Activated CD4-positive, alpha-beta T cell treated with anti-CD3 and anti-CD28 coated beads for 36 hours (primary cell): ENCODE results near the gene RINL. TPM values are rescaled to one million over a fixed set of nuclear protein-coding genes. Genes with fewer than 3 reads are reported as not detected.
A peak's percentile ranks its signal among the peaks of the same experiment; 100 is the strongest.

Source experiments
- ATAC-seq: fragments of 200-7000 bp; cut with Tn5 transposase; one replicate; pipeline ENCODE4 v1.10.0; 2021; ENCODE audit warnings: mild to moderate bottlenecking, moderate library complexity
- CTCF ChIA-PET: fragments of 350-600 bp; sonication (Branson Sonifier 250); formaldehyde crosslinking; loops from one replicate; lab custom pipeline; 2021; ENCODE audit warnings: antibody characterized with exemption; lab: Charles Lee
- POLR2A ChIA-PET: fragments of 350-600 bp; sonication (Branson Sonifier 250); formaldehyde crosslinking; loops from one replicate; lab custom pipeline; 2021; ENCODE audit warnings: antibody characterized with exemption, inconsistent platforms; lab: Charles Lee
- DNase-seq: peaks from one replicate; pipeline ENCODE4 v3.0.0-alpha.2; 2020
- H3K27ac Mint-ChIP-seq: one replicate; pipeline ENCODE4 v1.8.0; 2021; ENCODE audit warnings: mixed read lengths
- H3K27me3 Mint-ChIP-seq: one replicate; pipeline ENCODE4 v1.8.0; 2021; ENCODE audit warnings: mixed read lengths
- H3K36me3 Mint-ChIP-seq: one replicate; pipeline ENCODE4 v1.8.0; 2021; ENCODE audit warnings: low read depth, mixed read lengths
- H3K4me1 Mint-ChIP-seq: one replicate; pipeline ENCODE4 v1.8.0; 2021; ENCODE audit warnings: mixed read lengths
- H3K4me3 Mint-ChIP-seq: one replicate; pipeline ENCODE4 v1.8.0; 2021; ENCODE audit warnings: mild to moderate bottlenecking, moderate library complexity, mixed read lengths
- H3K9me3 Mint-ChIP-seq: one replicate; pipeline ENCODE4 v1.8.0; 2021; ENCODE audit warnings: low read depth, mixed read lengths
- intact Hi-C, 2 experiments: fragments of 100-400 bp; cut with DNase I in 1 of 2; cut with micrococcal nuclease in 1 of 2; formaldehyde crosslinking; loops; one replicate each; pipeline versions ENCODE4 v1.14.2 to v1.15.1; 2022 to 2024; cut with DNase I, micrococcal nuclease
- total RNA-seq, 2 experiments: library from RNA; stranded (reverse); gene quantifications; one replicate each; pipeline ENCODE4 v1.2.3, GENCODE V29; 2021

Gene RINL
- total RNA-seq, 2 experiments from 2014 or later, result 85.8 to 90.3 TPM

GRCh38 chr19:38915329-38916321, 37.5 kb upstream of the RINL start:
- POLR2A ChIA-PET, result no interaction called here
- DNase-seq (no peak), ATAC-seq (no peak)
- Mint-ChIP-seq H3K27me3 (no peaks in the 10 kb centered on the region), H3K4me3 (no peak overlapping the region), H3K4me1 (peaks cover 7% of the 10 kb centered on the region), H3K27ac (no peak overlapping the region), H3K9me3 (no peaks in the 10 kb centered on the region), H3K36me3 (peaks cover 6% of the 10 kb centered on the region)
- intact Hi-C loops, result no loop called here
- CTCF ChIA-PET, result interaction anchor here (1.9 kb wide), 1 partner anchor 15 kb away, joined by 5 read pairs; the partner anchor contains the start of genes MRPS12 and SARS2

- DNase-seq (no peak), ATAC-seq (no peak)
- ChIA-PET CTCF (interaction anchor here (1.9 kb wide), 1 partner anchor 17 kb away, joined by 5 read pairs; the partner anchor contains the start of genes MRPS12 and SARS2), POLR2A (no interaction called here)
- no peak overlapping the region for H3K27ac Mint-ChIP-seq
- no peaks in the 10 kb centered on the region for H3K9me3 Mint-ChIP-seq
- H3K4me1 Mint-ChIP-seq, result peaks cover 9% of the 10 kb centered on the region
- intact Hi-C loops, result no loop called here
- peaks cover 10% of the 10 kb centered on the region for H3K36me3 Mint-ChIP-seq
- H3K4me3 Mint-ChIP-seq, result no peak overlapping the region
- no peaks in the 10 kb centered on the region for H3K27me3 Mint-ChIP-seq
Measured at GRCh38 chr19:38913958-38914357, 35.9 kb upstream of the RINL start.

- H3K27me3 Mint-ChIP-seq, result no peaks in the 10 kb centered on the region
- DNase-seq (no peak), ATAC-seq (peak; percentile 28)
- ChIA-PET CTCF (no interaction called here), POLR2A (interaction anchor here (0.5 to 0.6 kb wide), 2 partner anchors 13 to 482 kb away, joined by 3 to 5 read pairs; no protein-coding TSS in a partner anchor)
- intact Hi-C loops, result no loop called here
- H3K4me3 Mint-ChIP-seq, result no peak overlapping the region
- peaks cover 13% of the 10 kb centered on the region for H3K4me1 Mint-ChIP-seq
- H3K36me3 Mint-ChIP-seq, result peaks cover 17% of the 10 kb centered on the region
- no peaks in the 10 kb centered on the region for H3K9me3 Mint-ChIP-seq
- no peak overlapping the region for H3K27ac Mint-ChIP-seq
Measured at GRCh38 chr19:38912600-38913514, 34.8 kb upstream of the RINL start.

- intact Hi-C loops, result no loop called here
- no peak for DNase-seq
- peaks cover 13% of the 10 kb centered on the region for H3K4me1 Mint-ChIP-seq
- no peaks in the 10 kb centered on the region for H3K9me3 Mint-ChIP-seq
- H3K27me3 Mint-ChIP-seq, result no peaks in the 10 kb centered on the region
- POLR2A ChIA-PET, result no interaction called here
- CTCF ChIA-PET, result no interaction called here
- H3K4me3 Mint-ChIP-seq, result no peak overlapping the region
- H3K36me3 Mint-ChIP-seq, result peaks cover 27% of the 10 kb centered on the region
- no peak overlapping the region for H3K27ac Mint-ChIP-seq
- ATAC-seq, result no peak
Measured at GRCh38 chr19:38911388-38912001, 33.4 kb upstream of the RINL start.

- H3K27ac Mint-ChIP-seq, result no peak overlapping the region
- no peak for ATAC-seq
- no peak overlapping the region for H3K4me3 Mint-ChIP-seq
- peaks cover 28% of the 10 kb centered on the region for H3K36me3 Mint-ChIP-seq
- POLR2A ChIA-PET, result no interaction called here
- CTCF ChIA-PET, result no interaction called here
- no peaks in the 10 kb centered on the region for H3K9me3 Mint-ChIP-seq
- no peaks in the 10 kb centered on the region for H3K27me3 Mint-ChIP-seq
- no peak for DNase-seq
- intact Hi-C loops, result no loop called here
- peaks cover 13% of the 10 kb centered on the region for H3K4me1 Mint-ChIP-seq
Measured at GRCh38 chr19:38910488-38910887, 32.4 kb upstream of the RINL start.

GRCh38 chr19:38908911-38909310, 30.8 kb upstream of the RINL start:
- POLR2A ChIA-PET, result no interaction called here
- H3K4me3 Mint-ChIP-seq, result no peak overlapping the region

GRCh38 chr19:38907670-38908069, 29.6 kb upstream of the RINL start:
- peaks cover 21% of the 10 kb centered on the region for H3K4me1 Mint-ChIP-seq
- ATAC-seq (no peak), DNase-seq (no peak)
- ChIA-PET CTCF (interaction anchor here (0.7 to 2.1 kb wide), 2 partner anchors 23 to 49 kb away, joined by 4 to 8 read pairs; partner anchors contain the start of genes MRPS12 and SARS2), POLR2A (no interaction called here)
- no peaks in the 10 kb centered on the region for H3K27me3 Mint-ChIP-seq
- H3K27ac Mint-ChIP-seq, result no peak overlapping the region
- no peaks in the 10 kb centered on the region for H3K9me3 Mint-ChIP-seq
- H3K36me3 Mint-ChIP-seq, result peaks cover 43% of the 10 kb centered on the region
- no peak overlapping the region for H3K4me3 Mint-ChIP-seq
- intact Hi-C loops, result no loop called here

More at GRCh38 chr19:38908911-38909310, 30.8 kb upstream of the RINL start:
- ATAC-seq (peak; percentile 12), DNase-seq (no peak)
- intact Hi-C loops, result no loop called here
- peaks cover 18% of the 10 kb centered on the region for H3K4me1 Mint-ChIP-seq
- no peaks in the 10 kb centered on the region for H3K9me3 Mint-ChIP-seq
- H3K36me3 Mint-ChIP-seq, result peaks cover 39% of the 10 kb centered on the region
- no peak overlapping the region for H3K27ac Mint-ChIP-seq
- CTCF ChIA-PET, result interaction anchor here (1.0 to 2.1 kb wide), 2 partner anchors 21 to 22 kb away, joined by 4 to 8 read pairs; partner anchors contain the start of genes MRPS12 and SARS2
- H3K27me3 Mint-ChIP-seq, result no peaks in the 10 kb centered on the region

GRCh38 chr19:38907227-38907626, 29.2 kb upstream of the RINL start:
- ChIA-PET POLR2A (no interaction called here), CTCF (interaction anchor here (0.7 to 3.1 kb wide), 2 partner anchors 23 to 49 kb away, joined by 4 to 10 read pairs; partner anchors contain the start of genes MRPS12 and SARS2)
- H3K4me3 Mint-ChIP-seq, result no peak overlapping the region
- H3K4me1 Mint-ChIP-seq, result peaks cover 18% of the 10 kb centered on the region
- DNase-seq (no peak), ATAC-seq (no peak)
- no peaks in the 10 kb centered on the region for H3K9me3 Mint-ChIP-seq
- no peaks in the 10 kb centered on the region for H3K27me3 Mint-ChIP-seq
- intact Hi-C loops, result no loop called here
- H3K36me3 Mint-ChIP-seq, result peaks cover 43% of the 10 kb centered on the region
- no peak overlapping the region for H3K27ac Mint-ChIP-seq

GRCh38 chr19:38905620-38906019, 27.5 kb upstream of the RINL start:
- H3K36me3 Mint-ChIP-seq, result peaks cover 49% of the 10 kb centered on the region
- intact Hi-C loops, result no loop called here
- CTCF ChIA-PET, result interaction anchor here (1.1 to 3.1 kb wide), 2 partner anchors 11 to 25 kb away, joined by 3 to 10 read pairs; partner anchors contain the start of genes MRPS12 and SARS2
- POLR2A ChIA-PET, result no interaction called here
- peaks cover 30% of the 10 kb centered on the region for H3K4me1 Mint-ChIP-seq
- H3K4me3 Mint-ChIP-seq, result no peak overlapping the region
- ATAC-seq (no peak), DNase-seq (no peak)
- no peaks in the 10 kb centered on the region for H3K9me3 Mint-ChIP-seq
- H3K27ac Mint-ChIP-seq, result no peak overlapping the region
- H3K27me3 Mint-ChIP-seq, result no peaks in the 10 kb centered on the region

- no peaks in the 10 kb centered on the region for H3K27me3 Mint-ChIP-seq
- ChIA-PET CTCF (interaction anchor here (0.7 to 3.1 kb wide), 3 partner anchors 12 to 339 kb away, joined by 3 to 10 read pairs (median 3); partner anchors contain the start of genes MRPS12 and SARS2), POLR2A (no interaction called here)
- no peaks in the 10 kb centered on the region for H3K9me3 Mint-ChIP-seq
- no peak overlapping the region for H3K27ac Mint-ChIP-seq
- peaks cover 48% of the 10 kb centered on the region for H3K36me3 Mint-ChIP-seq
- ATAC-seq (no peak), DNase-seq (no peak)
- H3K4me3 Mint-ChIP-seq, result no peak overlapping the region
- peaks cover 30% of the 10 kb centered on the region for H3K4me1 Mint-ChIP-seq
- intact Hi-C loops, result no loop called here
Measured at GRCh38 chr19:38904581-38905539, 26.8 kb upstream of the RINL start.
